Neuronal stem cell (in vitro differentiated cells): Measurements from ENCODE around the gene SBNO2.

Experiments used
- DNase-seq: peaks from one replicate; pipeline ENCODE4 v3.0.0-alpha.2; 2013; ENCODE audit warnings: low spot score
- H2AFZ ChIP-seq: one replicate; pipeline ENCODE4 v1.6.1; 2013; ENCODE audit warnings: mild to moderate bottlenecking, low read length, inconsistent platforms
- H2AK5ac ChIP-seq: 2 replicates; pipeline ENCODE4 v1.6.1; 2013; ENCODE audit warnings: low read depth, mild to moderate bottlenecking, inconsistent platforms, low read length, moderate library complexity, mixed read lengths
- H2BK120ac ChIP-seq: 2 replicates; pipeline ENCODE4 v1.6.1; 2013; ENCODE audit warnings: low read depth, mild to moderate bottlenecking, inconsistent platforms, low read length, moderate library complexity, mixed read lengths
- H2BK12ac ChIP-seq: one replicate; pipeline ENCODE4 v1.6.1; 2013; ENCODE audit warnings: low read length, inconsistent platforms
- H2BK15ac ChIP-seq: 2 replicates; pipeline ENCODE4 v1.6.1; 2013; ENCODE audit warnings: mild to moderate bottlenecking, low read length, inconsistent platforms, mixed read lengths
- H2BK5ac ChIP-seq: one replicate; pipeline ENCODE4 v1.6.1; 2013; ENCODE audit warnings: inconsistent platforms, mild to moderate bottlenecking, low read length, moderate library complexity
- H3K14ac ChIP-seq: one replicate; pipeline ENCODE4 v1.6.1; 2013; ENCODE audit warnings: low read length, inconsistent platforms
- H3K18ac ChIP-seq: 2 replicates; pipeline ENCODE4 v1.6.1; 2013; ENCODE audit warnings: low read length, inconsistent platforms
- H3K23ac ChIP-seq: 2 replicates; pipeline ENCODE4 v1.6.1; 2013; ENCODE audit warnings: low read depth, mild to moderate bottlenecking, mixed read lengths, low read length, inconsistent platforms; ENCODE audit not compliant: poor library complexity
- H3K27ac ChIP-seq: replicated peaks from 3 replicates; pipeline ENCODE4 v1.5.1; 2013; ENCODE audit warnings: low read length, inconsistent platforms
- H3K27me3 ChIP-seq, 3 experiments: 2 replicates each; pipeline ENCODE4 v1.6.1; 2013; ENCODE audit warnings: low read length in 3 of 3, mild to moderate bottlenecking in 2 of 3, inconsistent platforms in 1 of 3, low read depth in 1 of 3, mixed read lengths in 1 of 3, moderate library complexity in 1 of 3; ENCODE audit not compliant: control insufficient read depth in 3 of 3, insufficient read depth in 3 of 3
- H3K36me3 ChIP-seq, 2 donors: replicated peaks in 1 of 2; 2 replicates each; pipeline ENCODE4 v1.6.1; 2013; ENCODE audit warnings: low read length in 2 of 2; ENCODE audit not compliant: control insufficient read depth in 2 of 2, insufficient read depth in 2 of 2
- H3K4ac ChIP-seq: 2 replicates; pipeline ENCODE4 v1.6.1; 2013; ENCODE audit warnings: inconsistent platforms, mild to moderate bottlenecking, low read length, moderate library complexity
- H3K4me1 ChIP-seq, 2 donors: 1 replicate in 1 of 2; 2 replicates in 1 of 2; pipeline ENCODE4 v1.6.1; 2013; ENCODE audit warnings: low read length in 2 of 2, low read depth in 1 of 2; ENCODE audit not compliant: control insufficient read depth in 2 of 2, insufficient read depth in 1 of 2
- H3K4me2 ChIP-seq: one replicate; pipeline ENCODE4 v1.6.1; 2013; ENCODE audit warnings: mild to moderate bottlenecking, low read length, inconsistent platforms; ENCODE audit not compliant: insufficient read depth, poor library complexity, severe bottlenecking
- H3K4me3 ChIP-seq, 2 donors: 2 replicates each; pipeline ENCODE4 v1.5.1; 2013; ENCODE audit warnings: low read length in 2 of 2, mild to moderate bottlenecking in 2 of 2, inconsistent platforms in 1 of 2, moderate library complexity in 1 of 2
- H3K79me1 ChIP-seq: one replicate; pipeline ENCODE4 v1.6.1; 2013; ENCODE audit warnings: low read depth, mild to moderate bottlenecking, inconsistent platforms, low read length, moderate library complexity
- H3K9ac ChIP-seq: one replicate; pipeline ENCODE4 v1.6.1; 2013; ENCODE audit warnings: mild to moderate bottlenecking, low read depth, low read length, inconsistent platforms; ENCODE audit not compliant: poor library complexity
- H3K9me3 ChIP-seq, 2 donors: replicated peaks in 1 of 2; 2 replicates each; pipeline versions ENCODE3 to v1.6.1; 2013; ENCODE audit warnings: low read length in 2 of 2, mild to moderate bottlenecking in 2 of 2, inconsistent platforms in 1 of 2, low read depth in 1 of 2, mixed read lengths in 1 of 2, moderate library complexity in 1 of 2; ENCODE audit not compliant: control insufficient read depth in 2 of 2, insufficient read depth in 1 of 2
- H4K8ac ChIP-seq: one replicate; pipeline ENCODE4 v1.6.1; 2013; ENCODE audit warnings: low read depth, mild to moderate bottlenecking, inconsistent platforms, low read length, moderate library complexity
- H4K91ac ChIP-seq: one replicate; pipeline ENCODE4 v1.6.1; 2013; ENCODE audit warnings: low read length, low read depth, mild to moderate bottlenecking, inconsistent platforms; ENCODE audit not compliant: poor library complexity
- WGBS, 2 donors: extraction: QIAGEN DNeasy Blood & Tissue Kit; methylation state at CpG; one replicate each; pipeline ENCODE4 v1.1.7; 2013; ENCODE audit warnings: missing lambda C conversion rate in 2 of 2, mixed read lengths in 1 of 2; ENCODE audit not compliant: insufficient read length in 2 of 2, insufficient replicate concordance in 1 of 2; ENCODE audit errors: extremely low coverage in 2 of 2; 5-methylcytosine and 5-hydroxymethylcytosine counted together

Gene SBNO2

DNA sequence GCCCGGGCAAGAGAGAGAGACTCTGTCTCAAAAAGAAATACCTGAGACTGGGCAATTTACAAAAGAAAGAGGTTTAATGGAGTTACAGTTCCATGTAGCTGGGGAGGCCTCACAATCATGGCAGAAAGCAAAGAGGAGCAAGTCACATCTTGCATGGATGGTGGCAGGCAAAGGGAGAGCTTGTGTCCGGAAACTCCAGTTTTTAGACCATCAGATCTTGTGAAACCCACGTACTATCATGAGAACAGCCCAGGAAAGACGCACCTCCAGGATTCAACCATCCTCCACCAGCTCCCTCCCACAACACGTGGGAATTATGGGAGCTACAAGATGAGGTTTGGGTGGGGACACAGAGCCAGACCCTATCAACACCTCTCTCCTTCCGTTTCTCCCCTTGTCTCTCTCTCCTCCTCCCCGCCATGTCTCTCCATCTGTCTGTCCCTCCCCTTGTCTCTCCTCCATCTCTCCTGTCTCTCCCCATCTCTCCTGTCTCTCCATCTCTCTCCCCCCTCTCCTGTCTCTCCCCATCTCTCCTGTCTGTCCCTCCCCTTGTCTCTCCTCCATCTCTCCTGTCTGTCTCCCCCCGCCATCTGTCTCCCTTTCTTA, 88.9 kb downstream of the SBNO2 start:
- Histone ChIP-seq H3K9me3 (no peaks in the 10 kb centered on the region), H3K14ac (no peak overlapping the region), H3K27me3 (no peaks in the 10 kb centered on the region), H3K4me1 (peaks cover 0 to 2% of the 10 kb centered on the region in 2 donors), H3K4me2 (no peak overlapping the region), H2BK120ac (no peak overlapping the region), H3K18ac (no peak overlapping the region), H3K9ac (no peak overlapping the region), H4K91ac (no peak overlapping the region), H4K8ac (no peak overlapping the region), H2AK5ac (no peak overlapping the region), H3K36me3 (peaks cover 23 to 80% of the 10 kb centered on the region in 2 donors), H3K79me1 (peaks cover 7% of the 10 kb centered on the region), H3K23ac (no peak overlapping the region), H3K27ac (no peak overlapping the region), H3K4ac (no peak overlapping the region), H2BK12ac (no peak overlapping the region), H2BK5ac (no peak overlapping the region), H2BK15ac (no peak overlapping the region), H2AFZ (no peak overlapping the region), H3K4me3 (no peak overlapping the region)
- DNase-seq = no peak
- no CpG with 5 or more reads among the region's 8 CpGs for WGBS, 2 donors

DNA sequence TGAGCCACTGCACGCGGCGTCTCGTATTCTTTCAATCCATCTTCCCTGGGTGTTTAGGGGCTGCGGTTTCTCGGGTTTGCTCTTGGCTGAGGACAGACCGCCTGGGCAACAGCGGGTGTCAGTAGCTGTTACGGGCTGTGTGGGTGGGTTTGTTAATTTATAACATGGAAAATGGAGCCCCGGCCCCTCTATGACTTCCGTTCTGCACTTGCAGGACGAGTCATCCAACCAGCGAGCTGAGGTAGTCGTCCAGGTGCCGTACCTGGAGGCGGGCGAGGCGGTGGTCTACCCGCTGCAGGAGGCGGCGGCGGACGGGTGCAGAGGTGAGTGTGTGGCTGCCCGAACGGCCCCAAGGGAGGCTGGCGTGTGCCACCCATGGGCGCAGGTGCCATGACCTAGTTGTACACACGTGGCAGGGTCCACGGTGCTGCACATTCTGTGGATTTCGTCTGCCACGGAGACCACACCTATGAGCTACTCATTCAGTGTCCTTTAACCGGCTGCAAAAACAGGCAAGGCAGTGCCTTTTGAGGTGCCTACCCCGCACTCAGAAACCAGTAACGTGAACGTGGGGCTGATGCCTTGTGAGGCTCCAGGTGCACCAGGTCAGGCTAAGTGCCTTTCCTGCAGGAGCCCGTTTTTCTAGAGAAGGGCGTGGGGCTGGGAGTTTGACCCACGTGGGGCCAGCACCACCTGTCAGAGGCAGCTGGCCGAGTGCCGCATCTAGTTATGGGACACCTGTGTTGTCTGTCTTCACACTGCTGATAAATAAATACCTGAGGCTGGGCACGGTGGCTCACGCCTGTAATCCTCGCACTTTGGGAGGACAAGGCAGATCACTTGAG, 89.8 kb downstream of the SBNO2 start:
- Histone ChIP-seq H3K27ac (no peak overlapping the region), H4K8ac (no peak overlapping the region), H4K91ac (no peak overlapping the region), H2BK15ac (no peak overlapping the region), H3K23ac (peak overlapping the region; percentile 98), H3K18ac (peak overlapping the region; percentile 38), H3K4me2 (no peak overlapping the region), H3K36me3 (peaks cover 20 to 84% of the 10 kb centered on the region in 2 donors), H3K4me3 (no peak overlapping the region), H3K4me1 (peaks cover 0 to 2% of the 10 kb centered on the region in 2 donors), H3K79me1 (peaks cover 7% of the 10 kb centered on the region), H2BK5ac (no peak overlapping the region), H3K14ac (peak overlapping the region; percentile 71), H2AK5ac (no peak overlapping the region), H3K27me3 (no peaks in the 10 kb centered on the region), H2BK12ac (peak overlapping the region; percentile 94), H3K9ac (no peak overlapping the region), H2AFZ (no peak overlapping the region), H2BK120ac (no peak overlapping the region), H3K9me3 (no peaks in the 10 kb centered on the region), H3K4ac (peak overlapping the region; percentile 53)
- no peak for DNase-seq
- no CpG with 5 or more reads among the region's 43 CpGs for WGBS, 2 donors

DNA sequence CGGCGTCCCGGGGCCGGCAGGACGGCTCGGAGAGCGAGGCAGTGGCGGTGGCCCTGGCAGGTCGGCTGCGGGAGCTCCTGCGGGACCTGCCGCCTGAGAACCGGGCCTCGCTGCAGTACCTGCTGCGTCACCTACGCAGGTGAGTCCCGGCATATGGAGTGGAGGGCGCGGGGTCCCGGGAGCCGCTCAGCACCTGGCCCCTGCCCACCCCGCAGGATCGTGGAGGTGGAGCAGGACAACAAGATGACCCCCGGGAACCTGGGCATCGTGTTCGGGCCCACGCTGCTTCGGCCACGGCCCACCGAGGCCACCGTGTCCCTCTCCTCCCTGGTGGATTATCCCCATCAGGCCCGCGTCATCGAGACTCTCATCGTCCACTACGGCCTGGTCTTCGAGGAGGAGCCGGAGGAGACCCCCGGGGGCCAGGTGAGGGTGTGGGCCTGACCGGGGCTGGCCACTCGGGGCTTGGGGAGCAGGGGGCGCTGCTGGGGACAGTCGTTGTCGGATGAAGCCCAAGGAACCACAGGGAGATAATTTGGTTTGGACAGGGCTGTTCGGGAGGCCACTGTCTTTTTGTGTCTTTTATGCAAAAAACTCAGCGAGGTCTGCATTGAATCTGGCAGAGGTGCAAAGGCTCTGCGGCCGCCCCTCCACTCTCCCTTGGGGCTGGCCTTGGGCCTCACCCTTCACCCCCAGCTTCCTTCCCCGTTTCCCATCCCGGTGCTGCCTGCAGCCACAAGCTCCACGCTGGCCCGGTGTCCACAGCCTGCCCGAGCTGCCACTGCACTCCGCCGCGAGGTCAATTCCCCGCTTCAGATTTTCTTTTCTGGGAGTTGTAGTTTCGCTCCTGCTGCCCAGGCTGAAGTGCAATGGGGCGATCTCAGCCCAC, 90.9 kb downstream of the SBNO2 start:
- Histone ChIP-seq H3K27me3 (no peaks in the 10 kb centered on the region), H3K14ac (no peak overlapping the region), H3K23ac (peak overlapping the region; percentile 98), H4K91ac (no peak overlapping the region), H2AK5ac (peak overlapping the region; percentile 75), H3K9ac (peak overlapping the region; percentile 4), H2BK15ac (no peak overlapping the region), H2BK12ac (no peak overlapping the region), H3K4ac (no peak overlapping the region), H3K27ac (no peak overlapping the region), H3K79me1 (peaks cover 5% of the 10 kb centered on the region), H2BK5ac (no peak overlapping the region), H3K4me3 (peak overlapping the region in 1 of 2 donors; percentile 10), H3K4me2 (peak overlapping the region; percentile 52), H3K36me3 (peaks cover 17 to 75% of the 10 kb centered on the region in 2 donors), H2BK120ac (no peak overlapping the region), H2AFZ (no peak overlapping the region), H3K18ac (peak overlapping the region; percentile 92), H3K9me3 (no peaks in the 10 kb centered on the region), H4K8ac (no peak overlapping the region), H3K4me1 (peaks cover 0 to 2% of the 10 kb centered on the region in 2 donors)
- no CpG with 5 or more reads among the region's 59 CpGs for WGBS, 2 donors
- no peak for DNase-seq
